Measurements from ENCODE around the gene SPATA31C2.
"Not testable (repeated sequence)": the region's sequence is repeated elsewhere in the genome, so short reads cannot be mapped to it uniquely, and the experiment has no call there.

SPATA31C2 gene

DNA sequence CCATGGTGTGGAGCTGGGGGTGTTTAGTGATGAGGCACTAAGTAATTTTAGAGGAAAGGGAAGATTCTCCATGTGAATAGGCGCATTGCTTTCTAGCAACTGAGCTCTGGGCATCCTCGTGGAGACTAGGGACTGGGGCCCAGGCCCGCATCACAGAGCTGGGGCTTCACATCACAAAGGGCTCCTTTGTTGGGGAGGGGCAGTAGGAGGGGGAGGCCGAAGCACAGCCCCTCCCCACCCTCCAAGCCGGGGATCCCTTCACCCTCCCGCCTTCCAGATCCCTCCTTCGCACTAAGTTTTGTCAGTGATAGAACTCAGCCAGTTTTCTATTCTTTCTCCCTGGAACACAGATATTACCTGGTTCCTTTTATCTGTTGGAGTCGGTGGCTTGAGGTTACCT is at the start of gene SPATA31C2:
SPATA31C2 (minus strand) TSS at position 101 of the 400 bp plus-strand sequence; CDS start at position 72, 29 bp downstream.
- not testable (repeated sequence) for H3K9me3 ChIP-seq (ENCODE audit: control insufficient read depth, insufficient read depth, low read length); H3K27me3 ChIP-seq (ENCODE audit: control insufficient read depth, insufficient read depth, low read length); H3K4me3 ChIP-seq (ENCODE audit: low read depth, low read length); H3K36me3 ChIP-seq (ENCODE audit: control insufficient read depth, insufficient read depth, low read length); H3K4me1 ChIP-seq (ENCODE audit: control insufficient read depth, insufficient read depth, low read length); H3K9ac ChIP-seq (ENCODE audit: low read depth, low read length)

DNA sequence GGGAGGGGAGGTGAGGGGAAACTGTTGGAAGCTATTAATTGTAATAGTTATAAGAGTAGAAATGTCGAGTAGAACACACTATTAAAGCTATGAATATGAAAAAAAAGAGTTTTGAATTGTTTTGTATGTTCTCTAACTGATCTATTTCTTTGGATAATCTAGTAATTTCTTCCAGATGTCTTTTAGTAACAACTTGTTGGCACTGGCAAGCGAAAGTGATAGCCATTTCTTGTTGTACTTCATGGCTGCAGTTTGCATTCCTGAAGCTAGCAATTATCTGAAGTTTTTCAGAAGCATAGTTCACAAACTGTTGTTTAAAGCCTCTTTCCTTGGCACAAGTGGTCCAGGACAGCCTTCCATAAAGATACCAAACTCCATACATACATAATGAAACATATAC is 49.4 kb upstream of the SPATA31C2 start:
- Histone ChIP-seq H3K4me3 (ENCODE audit: low read depth, low read length) (no peak overlapping the region), H3K9ac (ENCODE audit: low read depth, low read length) (no peak overlapping the region), H3K27me3 (ENCODE audit: control insufficient read depth, insufficient read depth, low read length) (no peaks in the 10 kb centered on the region), H3K36me3 (ENCODE audit: control insufficient read depth, insufficient read depth, low read length) (no peaks in the 10 kb centered on the region), H3K4me1 (ENCODE audit: control insufficient read depth, insufficient read depth, low read length) (no peaks in the 10 kb centered on the region), H3K9me3 (ENCODE audit: control insufficient read depth, insufficient read depth, low read length) (no peaks in the 10 kb centered on the region)

DNA sequence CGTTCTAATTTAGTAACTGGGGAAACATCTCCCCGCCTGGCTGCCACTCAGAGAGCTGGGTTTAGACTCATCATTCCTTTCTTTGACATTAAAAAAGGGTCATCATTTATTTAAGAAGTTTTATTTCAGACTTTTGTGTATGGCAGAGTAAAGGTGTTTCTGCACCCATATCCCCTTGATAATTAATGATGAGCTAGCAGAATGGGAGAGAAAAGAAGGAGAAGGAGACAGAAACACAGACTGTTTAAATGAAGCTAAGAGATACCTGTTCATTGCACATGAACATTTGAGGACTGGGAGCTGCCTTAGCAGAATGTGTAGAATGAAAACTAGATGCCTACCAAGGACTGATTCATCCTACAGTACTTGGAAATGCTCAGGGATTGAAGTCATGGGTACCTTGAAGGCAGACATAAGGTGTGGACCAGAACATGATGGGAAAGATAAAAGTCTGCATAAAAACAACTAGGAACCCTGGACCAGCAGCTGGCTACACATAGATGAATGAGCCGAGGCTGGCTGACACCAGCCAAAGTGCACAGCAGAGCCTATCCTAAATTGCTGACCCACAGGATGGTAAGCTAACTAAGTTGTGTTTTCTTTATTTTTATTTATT is 48.3 kb upstream of the SPATA31C2 start:
- no peaks in the 10 kb centered on the region for H3K36me3 ChIP-seq (ENCODE audit: control insufficient read depth, insufficient read depth, low read length)
- no peaks in the 10 kb centered on the region for H3K4me1 ChIP-seq (ENCODE audit: control insufficient read depth, insufficient read depth, low read length)
- no peak overlapping the region for H3K9ac ChIP-seq (ENCODE audit: low read depth, low read length)

DNA sequence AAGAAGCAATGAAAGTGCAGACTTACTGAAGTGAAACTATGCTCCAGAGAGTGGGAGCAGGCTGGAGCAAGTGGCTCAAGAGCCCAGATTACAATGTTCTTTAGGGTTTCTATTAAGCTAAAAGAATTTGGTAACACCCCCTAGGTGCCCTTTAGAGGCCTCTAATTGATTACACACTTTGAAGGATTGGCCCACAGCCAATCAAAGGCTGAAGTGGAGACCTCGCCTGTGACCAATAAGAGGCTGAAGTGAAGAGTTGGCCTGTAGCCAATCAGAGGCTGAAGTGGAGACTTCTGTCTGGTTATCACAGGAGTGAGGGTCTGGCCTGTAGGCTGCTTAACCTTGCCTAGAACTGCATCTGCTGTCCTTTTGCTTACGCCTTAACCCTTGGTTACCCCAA is 46.7 kb upstream of the SPATA31C2 start:
- no peaks in the 10 kb centered on the region for H3K27me3 ChIP-seq (ENCODE audit: control insufficient read depth, insufficient read depth, low read length)
- no peaks in the 10 kb centered on the region for H3K4me1 ChIP-seq (ENCODE audit: control insufficient read depth, insufficient read depth, low read length)
- no peak overlapping the region for H3K9ac ChIP-seq (ENCODE audit: low read depth, low read length)
- H3K4me3 ChIP-seq (ENCODE audit: low read depth, low read length), result no peak overlapping the region
- H3K9me3 ChIP-seq (ENCODE audit: control insufficient read depth, insufficient read depth, low read length), result no peaks in the 10 kb centered on the region
- H3K36me3 ChIP-seq (ENCODE audit: control insufficient read depth, insufficient read depth, low read length), result no peaks in the 10 kb centered on the region

More for the DNA sequence above, 48.3 kb upstream of the SPATA31C2 start:
- no peak overlapping the region for H3K4me3 ChIP-seq (ENCODE audit: low read depth, low read length)
- no peaks in the 10 kb centered on the region for H3K27me3 ChIP-seq (ENCODE audit: control insufficient read depth, insufficient read depth, low read length)
- no peaks in the 10 kb centered on the region for H3K9me3 ChIP-seq (ENCODE audit: control insufficient read depth, insufficient read depth, low read length)

DNA sequence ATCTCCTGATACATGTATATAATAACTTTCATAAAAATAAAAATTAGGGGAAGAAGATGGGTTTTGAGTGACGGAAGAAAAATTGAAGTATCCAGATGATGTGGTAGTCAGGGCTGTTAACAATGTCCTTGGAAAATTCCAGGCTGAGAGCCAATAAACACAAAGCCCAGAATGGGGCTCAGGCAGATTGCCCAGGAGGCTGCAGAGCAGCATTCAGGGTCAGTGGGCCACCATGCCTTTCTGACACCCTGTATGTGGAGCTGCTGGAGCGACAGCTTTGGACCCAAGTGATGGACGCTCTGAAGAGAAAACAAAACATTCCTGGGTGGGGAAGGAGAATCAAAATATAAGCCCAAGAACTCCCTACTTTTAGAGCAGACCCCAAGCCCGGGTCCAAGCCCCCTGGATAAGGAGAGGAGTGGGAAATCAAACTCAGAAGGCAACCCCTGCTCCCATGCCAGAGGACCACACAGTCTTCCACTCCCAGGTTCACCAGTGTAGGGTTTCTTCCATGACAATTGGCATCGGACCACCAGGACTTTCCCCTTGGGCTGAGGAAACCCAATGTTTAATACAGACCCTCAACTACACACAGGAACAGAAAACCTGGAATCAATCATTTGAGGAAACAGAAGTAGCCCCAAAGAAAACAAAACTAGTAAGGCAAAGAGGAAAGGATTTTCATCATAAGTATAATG is 45.7 kb upstream of the SPATA31C2 start:
- no peak overlapping the region for H3K4me3 ChIP-seq (ENCODE audit: low read depth, low read length)
- no peaks in the 10 kb centered on the region for H3K27me3 ChIP-seq (ENCODE audit: control insufficient read depth, insufficient read depth, low read length)
- no peak overlapping the region for H3K9ac ChIP-seq (ENCODE audit: low read depth, low read length)
- H3K4me1 ChIP-seq (ENCODE audit: control insufficient read depth, insufficient read depth, low read length), result no peaks in the 10 kb centered on the region
- H3K9me3 ChIP-seq (ENCODE audit: control insufficient read depth, insufficient read depth, low read length), result no peaks in the 10 kb centered on the region
- no peaks in the 10 kb centered on the region for H3K36me3 ChIP-seq (ENCODE audit: control insufficient read depth, insufficient read depth, low read length)

DNA sequence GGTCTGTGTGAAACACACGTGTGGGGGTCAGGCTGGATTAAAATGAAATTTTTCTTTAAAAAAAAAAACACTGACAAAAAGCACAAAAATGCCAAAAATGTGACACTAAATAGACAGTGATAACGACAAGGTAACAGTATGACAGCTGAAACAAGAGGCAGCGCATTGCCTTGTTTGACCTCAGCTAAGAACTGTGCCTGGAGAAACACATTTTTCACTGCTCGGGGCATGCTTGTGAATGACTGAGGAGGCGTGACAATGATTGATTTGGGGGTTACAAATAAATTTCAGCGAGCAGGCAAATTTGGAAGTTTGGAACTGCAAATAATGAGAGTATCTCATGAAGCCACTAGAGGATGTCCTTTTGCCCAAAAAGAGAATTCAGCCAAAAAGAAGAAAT is 44.2 kb upstream of the SPATA31C2 start:
- Histone ChIP-seq H3K9ac (ENCODE audit: low read depth, low read length) (no peak overlapping the region), H3K9me3 (ENCODE audit: control insufficient read depth, insufficient read depth, low read length) (no peaks in the 10 kb centered on the region), H3K4me3 (ENCODE audit: low read depth, low read length) (no peak overlapping the region), H3K4me1 (ENCODE audit: control insufficient read depth, insufficient read depth, low read length) (no peaks in the 10 kb centered on the region), H3K36me3 (ENCODE audit: control insufficient read depth, insufficient read depth, low read length) (no peaks in the 10 kb centered on the region), H3K27me3 (ENCODE audit: control insufficient read depth, insufficient read depth, low read length) (no peaks in the 10 kb centered on the region)

DNA sequence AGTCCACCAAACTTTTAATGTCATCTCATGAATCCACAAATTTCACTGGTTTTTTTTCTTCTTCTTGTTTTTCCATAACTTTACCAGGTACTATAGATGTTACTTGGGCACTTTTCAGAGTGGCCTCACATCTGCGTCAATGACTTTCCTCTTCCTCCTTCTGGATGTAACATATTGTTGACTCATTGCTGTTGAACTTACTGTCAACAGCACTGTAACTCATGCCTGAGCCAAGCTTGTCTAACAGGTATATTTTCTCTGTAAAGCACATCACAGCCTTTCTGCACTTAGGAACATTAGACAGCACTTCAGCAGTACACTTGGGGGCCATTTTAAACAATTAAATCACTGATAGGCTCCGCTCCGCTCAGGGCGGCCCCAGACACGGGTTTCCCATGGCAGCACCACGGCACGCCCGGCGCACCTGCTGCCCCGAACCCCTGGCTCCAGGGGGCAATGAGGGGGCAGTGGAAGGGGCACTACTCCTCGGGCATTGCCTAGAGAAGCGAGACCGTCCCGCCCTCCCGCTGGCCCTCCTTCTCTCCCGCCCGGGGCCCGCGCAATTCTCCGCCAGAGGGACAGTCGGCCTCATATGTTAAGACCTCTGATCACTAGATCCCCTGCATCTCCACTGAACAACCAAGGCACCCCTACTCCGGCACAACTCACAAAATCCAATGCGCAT is 41.9 kb upstream of the SPATA31C2 start:
- H3K9ac ChIP-seq (ENCODE audit: low read depth, low read length), result no peak overlapping the region
- H3K4me3 ChIP-seq (ENCODE audit: low read depth, low read length), result no peak overlapping the region
- no peaks in the 10 kb centered on the region for H3K9me3 ChIP-seq (ENCODE audit: control insufficient read depth, insufficient read depth, low read length)
- no peaks in the 10 kb centered on the region for H3K36me3 ChIP-seq (ENCODE audit: control insufficient read depth, insufficient read depth, low read length)
- no peaks in the 10 kb centered on the region for H3K27me3 ChIP-seq (ENCODE audit: control insufficient read depth, insufficient read depth, low read length)
- H3K4me1 ChIP-seq (ENCODE audit: control insufficient read depth, insufficient read depth, low read length), result no peaks in the 10 kb centered on the region

DNA sequence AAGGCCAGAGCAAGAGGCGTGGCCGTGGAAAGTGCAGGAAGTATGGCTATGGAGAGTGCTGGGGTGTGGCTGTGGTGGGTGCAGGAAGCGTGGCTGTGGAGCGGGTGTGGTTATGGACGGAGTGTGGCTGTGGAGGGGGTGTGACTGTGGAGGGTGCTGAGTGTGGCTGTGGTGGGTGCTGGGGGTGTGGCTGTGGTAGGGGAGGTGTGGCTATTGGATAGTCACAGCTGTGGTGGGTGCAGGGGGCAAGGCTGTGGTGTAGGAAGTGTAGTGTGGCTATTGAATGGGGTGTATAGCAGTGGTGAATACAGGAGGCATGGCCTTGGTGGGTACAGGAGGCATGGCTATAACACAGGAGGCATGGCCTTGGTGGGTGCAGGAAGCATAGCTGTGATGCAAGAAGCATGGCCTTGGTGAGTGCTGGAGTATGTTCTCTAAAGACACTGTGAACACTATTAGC is 40.8 kb upstream of the SPATA31C2 start:
- no peak overlapping the region for H3K4me3 ChIP-seq (ENCODE audit: low read depth, low read length)
- no peaks in the 10 kb centered on the region for H3K27me3 ChIP-seq (ENCODE audit: control insufficient read depth, insufficient read depth, low read length)
- no peaks in the 10 kb centered on the region for H3K9me3 ChIP-seq (ENCODE audit: control insufficient read depth, insufficient read depth, low read length)
- H3K36me3 ChIP-seq (ENCODE audit: control insufficient read depth, insufficient read depth, low read length), result no peaks in the 10 kb centered on the region
- no peak overlapping the region for H3K9ac ChIP-seq (ENCODE audit: low read depth, low read length)
- no peaks in the 10 kb centered on the region for H3K4me1 ChIP-seq (ENCODE audit: control insufficient read depth, insufficient read depth, low read length)

DNA sequence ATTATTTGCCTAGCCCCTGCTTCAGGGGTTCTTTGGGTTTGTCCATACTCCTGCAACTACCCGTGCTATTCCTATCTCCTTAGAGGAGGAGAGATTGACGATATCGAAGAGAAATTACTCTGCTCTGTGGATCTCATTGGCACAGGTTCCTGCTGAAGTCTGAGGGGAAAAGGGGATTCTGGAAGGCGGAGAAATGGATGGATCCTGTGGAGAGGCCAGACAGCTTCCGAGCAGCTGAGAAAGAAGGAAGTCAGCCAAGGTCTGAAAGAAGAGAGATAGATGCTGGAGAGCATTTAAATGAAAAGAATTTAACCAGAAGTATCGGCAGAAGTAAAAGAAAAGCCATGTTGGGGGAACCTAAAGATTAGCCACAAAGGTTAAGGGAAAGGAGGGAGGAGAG is 40.4 kb upstream of the SPATA31C2 start:
- H3K9me3 ChIP-seq (ENCODE audit: control insufficient read depth, insufficient read depth, low read length), result no peaks in the 10 kb centered on the region

DNA sequence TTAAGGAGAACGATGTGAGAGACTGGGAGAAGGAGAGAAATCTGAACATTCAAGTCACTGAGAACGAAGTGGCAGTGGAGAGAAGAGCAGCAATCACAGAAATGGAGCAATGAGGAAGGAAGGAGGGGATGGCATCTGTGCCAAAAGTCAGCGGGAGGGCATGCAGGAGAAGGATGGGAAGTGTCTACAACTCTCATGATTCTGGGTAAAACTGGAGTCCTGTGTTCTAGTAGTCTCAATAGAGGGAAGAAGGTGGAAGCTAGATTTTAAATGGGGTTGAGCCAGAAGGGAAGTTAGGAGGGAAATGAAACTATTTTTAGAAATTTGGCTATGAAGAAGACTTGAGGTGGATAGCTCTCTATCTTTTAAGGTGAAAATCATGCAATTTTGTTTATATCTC is 39.1 kb upstream of the SPATA31C2 start:
- Histone ChIP-seq H3K9me3 (ENCODE audit: control insufficient read depth, insufficient read depth, low read length) (no peaks in the 10 kb centered on the region), H3K27me3 (ENCODE audit: control insufficient read depth, insufficient read depth, low read length) (no peaks in the 10 kb centered on the region), H3K4me3 (ENCODE audit: low read depth, low read length) (no peak overlapping the region), H3K9ac (ENCODE audit: low read depth, low read length) (no peak overlapping the region), H3K36me3 (ENCODE audit: control insufficient read depth, insufficient read depth, low read length) (no peaks in the 10 kb centered on the region), H3K4me1 (ENCODE audit: control insufficient read depth, insufficient read depth, low read length) (no peaks in the 10 kb centered on the region)

More for the DNA sequence above, 40.4 kb upstream of the SPATA31C2 start:
- Histone ChIP-seq H3K4me3 (ENCODE audit: low read depth, low read length) (no peak overlapping the region), H3K9ac (ENCODE audit: low read depth, low read length) (no peak overlapping the region), H3K27me3 (ENCODE audit: control insufficient read depth, insufficient read depth, low read length) (no peaks in the 10 kb centered on the region), H3K4me1 (ENCODE audit: control insufficient read depth, insufficient read depth, low read length) (no peaks in the 10 kb centered on the region), H3K36me3 (ENCODE audit: control insufficient read depth, insufficient read depth, low read length) (no peaks in the 10 kb centered on the region)

DNA sequence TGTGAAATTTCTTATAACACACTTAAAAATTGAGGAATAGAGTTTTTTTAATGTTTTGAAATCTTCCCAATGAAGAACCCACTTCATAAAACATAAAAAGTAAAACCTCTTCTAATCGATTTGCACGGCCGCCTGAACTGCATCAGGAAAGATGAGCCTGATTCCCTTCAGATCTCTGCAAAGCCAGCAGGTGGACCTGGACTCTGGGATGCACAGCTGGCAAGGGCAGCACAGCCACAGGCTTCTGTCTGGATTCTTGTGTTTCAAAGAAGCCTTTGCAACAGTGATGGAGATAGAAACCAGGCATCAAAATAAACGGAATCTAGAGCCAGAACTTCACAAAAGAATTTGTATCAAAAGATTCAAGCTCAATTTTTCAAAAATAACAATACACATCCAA is 36.0 kb upstream of the SPATA31C2 start:
- Histone ChIP-seq H3K27me3 (ENCODE audit: control insufficient read depth, insufficient read depth, low read length) (no peaks in the 10 kb centered on the region), H3K4me3 (ENCODE audit: low read depth, low read length) (no peak overlapping the region), H3K4me1 (ENCODE audit: control insufficient read depth, insufficient read depth, low read length) (no peaks in the 10 kb centered on the region), H3K9ac (ENCODE audit: low read depth, low read length) (no peak overlapping the region), H3K36me3 (ENCODE audit: control insufficient read depth, insufficient read depth, low read length) (no peaks in the 10 kb centered on the region), H3K9me3 (ENCODE audit: control insufficient read depth, insufficient read depth, low read length) (no peaks in the 10 kb centered on the region)

All from iPS-15b (cell line).